ENCODE results near the gene ARSB.
A peak's percentile ranks its signal among the peaks of the same experiment; 100 is the strongest.

Gene ARSB

GRCh38 chr5:78801413-78801812, 183.7 kb downstream of the ARSB start:
- no peak for DNase-seq

GRCh38 chr5:78799266-78800017, 185.7 kb downstream of the ARSB start:
- no peak for DNase-seq

DNA sequence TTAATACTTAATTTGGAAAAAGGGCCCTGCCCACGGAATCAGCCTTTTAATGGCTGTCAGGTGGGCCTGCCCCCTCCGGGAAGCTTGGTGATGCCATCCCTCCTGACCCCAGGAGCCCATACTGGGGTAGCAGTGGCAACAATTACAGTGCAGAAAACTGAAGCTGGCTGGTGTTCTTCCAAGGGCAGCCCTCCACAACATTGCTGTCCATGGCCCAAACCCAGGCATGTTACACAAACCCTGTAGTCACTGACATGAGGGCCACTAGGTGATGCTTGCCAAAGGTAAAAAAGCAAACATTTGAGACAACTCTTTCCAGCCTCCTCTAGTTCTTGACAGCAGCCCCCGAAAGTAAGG, 186.5 kb downstream of the ARSB start:
- DNase-seq: no peak

GRCh38 chr5:78797936-78798672, 187.0 kb downstream of the ARSB start:
- DNase-seq: no peak

GRCh38 chr5:78795757-78796156, 189.4 kb downstream of the ARSB start:
- no peak for DNase-seq

DNA sequence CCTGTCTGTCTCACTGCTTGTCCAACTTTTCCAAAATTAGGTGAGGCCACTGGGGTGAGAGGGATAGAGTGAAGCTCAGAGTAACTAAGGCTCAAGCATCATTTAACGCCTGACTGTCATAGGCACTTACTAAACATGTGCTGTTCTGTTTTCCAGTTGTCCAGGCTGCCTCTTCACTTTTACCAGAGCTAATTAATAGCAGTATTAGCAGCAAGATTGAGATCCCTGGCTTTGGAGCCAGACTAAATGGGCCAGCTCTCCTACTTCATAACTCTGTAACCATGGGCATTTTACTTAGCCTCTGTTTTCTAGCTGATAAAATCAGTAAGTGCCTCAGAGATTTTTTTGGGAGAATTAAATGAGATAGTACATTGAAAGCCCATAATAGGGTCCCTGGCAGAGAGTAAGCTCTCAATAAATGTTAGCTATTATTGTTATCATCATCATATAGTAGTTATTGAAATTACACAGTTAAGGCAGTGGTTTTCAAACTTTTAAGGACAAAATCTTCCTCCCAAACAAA, 190.4 kb downstream of the ARSB start:
- no peak for DNase-seq

- DNase-seq: no peak
Observed at GRCh38 chr5:78793907-78794662, 191.0 kb downstream of the ARSB start.

- peak in 1 of 2 experiments; percentile 15 for DNase-seq
Observed at GRCh38 chr5:78792345-78793055, 192.6 kb downstream of the ARSB start.

GRCh38 chr5:78791501-78792100, 193.5 kb downstream of the ARSB start:
- no peak for DNase-seq

- DNase-seq: no peak
Observed at GRCh38 chr5:78787783-78788182, 197.3 kb downstream of the ARSB start.

DNA sequence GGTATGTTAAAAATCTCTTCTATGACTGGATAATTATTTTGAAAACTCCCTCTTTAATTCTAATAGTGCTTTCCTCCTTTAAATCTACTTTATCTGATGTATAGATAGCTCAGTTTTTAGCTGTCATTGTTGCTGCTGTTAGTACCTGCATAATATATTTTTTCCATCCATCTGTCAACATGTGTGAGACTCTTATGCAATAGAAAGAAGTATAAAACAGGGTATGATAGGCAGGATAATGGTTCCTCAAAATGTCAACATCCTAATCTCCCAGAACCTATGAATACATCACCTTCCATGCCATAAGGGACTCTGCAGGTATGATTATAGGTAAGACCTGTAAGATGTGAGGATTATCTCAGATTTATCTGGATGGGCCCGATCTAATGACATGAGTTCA, 199.7 kb downstream of the ARSB start:
- DNase-seq: no peak

- DNase-seq: no peak
Observed at GRCh38 chr5:78783434-78784130, 201.5 kb downstream of the ARSB start.

- DNase-seq: no peak
Observed at GRCh38 chr5:78782728-78783127, 202.4 kb downstream of the ARSB start.

DNA sequence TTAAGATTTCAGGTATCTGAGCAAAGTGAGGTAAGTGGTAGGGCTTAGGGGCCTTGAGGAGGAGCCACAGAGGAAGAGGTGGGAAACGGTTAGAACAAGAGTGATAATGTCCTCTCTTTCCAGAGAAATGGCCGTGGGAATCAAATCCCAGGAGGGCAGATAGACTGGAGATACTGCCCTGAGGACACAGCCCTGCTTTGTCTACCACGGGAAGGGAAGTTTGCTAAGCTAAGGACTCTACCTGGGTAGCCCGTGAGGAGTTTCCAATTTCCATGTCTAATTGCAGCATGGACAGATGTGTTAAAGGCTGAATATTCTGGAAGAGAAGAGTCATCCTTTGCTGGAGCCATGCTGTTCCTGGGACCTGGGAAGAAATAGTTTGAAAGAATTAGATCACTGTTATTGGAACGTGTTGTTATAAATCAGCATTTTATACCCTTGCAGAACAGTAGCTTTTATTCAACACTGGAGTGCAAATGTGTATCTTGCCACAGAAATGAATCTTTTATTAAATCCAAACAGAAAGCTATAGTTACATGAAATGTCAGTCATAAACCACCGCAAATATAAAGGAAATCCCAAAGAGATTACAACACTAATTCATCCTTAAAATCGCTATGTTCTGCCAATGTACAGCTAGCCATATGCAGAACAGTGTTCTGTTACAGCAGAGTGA, 203.4 kb downstream of the ARSB start:
- DNase-seq: no peak

DNA sequence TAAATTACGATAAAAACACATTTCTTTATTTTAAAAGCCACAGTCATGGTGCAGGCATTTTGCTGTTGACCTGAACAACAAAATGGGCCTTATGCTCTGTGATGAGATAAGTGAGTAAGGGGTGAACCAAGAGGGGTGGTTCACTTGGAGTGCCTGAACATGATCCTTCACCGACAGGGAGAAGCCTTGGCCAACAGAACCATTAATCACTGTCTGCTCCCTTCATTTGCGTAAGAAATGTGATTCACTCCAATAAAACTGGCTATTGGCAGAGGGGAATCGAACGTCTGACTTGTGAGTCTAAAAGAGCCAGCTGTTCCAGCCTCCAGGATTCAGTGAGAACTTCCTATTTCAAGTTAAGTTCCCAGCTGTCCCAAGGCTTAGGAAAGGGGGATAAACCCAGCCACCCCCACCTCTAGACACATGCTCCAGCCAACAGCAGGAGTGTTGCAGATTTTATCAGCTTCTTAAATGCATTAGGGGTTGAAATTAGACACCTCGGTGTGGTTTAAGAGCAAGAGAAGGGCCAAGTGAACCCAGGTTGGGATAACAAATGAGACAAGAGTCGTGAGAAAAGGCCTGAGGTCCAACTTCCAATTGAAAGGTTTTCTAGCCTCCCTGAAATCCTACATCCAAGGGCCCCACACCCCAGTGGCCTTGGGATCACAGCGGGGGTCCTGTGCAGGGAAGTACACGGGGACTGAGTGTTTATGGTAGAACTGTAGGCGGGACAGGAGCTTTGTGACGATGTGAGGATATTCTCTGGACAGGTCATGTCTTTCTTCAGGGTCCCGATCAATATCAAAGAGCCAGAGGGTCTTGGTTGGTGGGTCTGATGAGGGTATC, 205.1 kb downstream of the ARSB start:
- DNase-seq: no peak

DNA sequence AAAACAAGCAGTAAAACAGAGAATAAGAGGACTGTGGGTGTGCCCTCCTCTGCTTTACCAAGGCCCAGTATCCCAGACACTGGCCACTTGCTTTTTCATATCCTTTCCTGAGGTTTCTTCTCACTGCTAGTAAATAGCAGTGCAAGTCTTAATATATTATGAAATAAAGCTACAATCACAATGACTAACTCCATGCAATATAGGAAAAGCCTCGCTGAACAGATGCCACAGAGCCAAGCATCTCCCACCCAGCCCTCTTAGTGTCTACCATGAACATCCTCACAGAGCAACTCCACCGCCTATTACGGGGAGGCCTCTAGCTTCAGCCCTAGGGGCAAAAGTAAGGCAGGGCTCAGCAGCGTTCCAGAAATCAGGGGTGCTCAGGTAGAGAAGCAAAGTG, 205.8 kb downstream of the ARSB start:
- no peak for DNase-seq

DNA sequence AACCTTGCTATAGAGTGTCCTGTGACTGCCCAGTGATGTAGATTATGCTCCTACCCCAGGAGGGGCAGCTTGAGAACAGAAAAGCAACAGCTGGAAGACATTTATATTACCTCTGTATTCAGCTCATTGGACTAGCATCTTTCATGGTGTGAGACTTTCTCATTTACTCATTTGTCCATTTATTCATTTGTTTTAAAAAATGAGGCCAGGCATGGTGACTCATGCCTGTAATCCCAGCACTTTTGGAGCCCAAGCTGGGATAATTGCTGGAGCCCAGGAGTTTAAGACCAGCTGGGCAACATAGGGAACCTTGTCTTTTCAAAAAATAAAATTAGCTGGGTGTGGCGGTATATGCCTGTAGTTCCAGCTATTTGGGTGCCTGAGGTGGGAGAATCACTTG, 206.6 kb downstream of the ARSB start:
- DNase-seq: no peak

DNA sequence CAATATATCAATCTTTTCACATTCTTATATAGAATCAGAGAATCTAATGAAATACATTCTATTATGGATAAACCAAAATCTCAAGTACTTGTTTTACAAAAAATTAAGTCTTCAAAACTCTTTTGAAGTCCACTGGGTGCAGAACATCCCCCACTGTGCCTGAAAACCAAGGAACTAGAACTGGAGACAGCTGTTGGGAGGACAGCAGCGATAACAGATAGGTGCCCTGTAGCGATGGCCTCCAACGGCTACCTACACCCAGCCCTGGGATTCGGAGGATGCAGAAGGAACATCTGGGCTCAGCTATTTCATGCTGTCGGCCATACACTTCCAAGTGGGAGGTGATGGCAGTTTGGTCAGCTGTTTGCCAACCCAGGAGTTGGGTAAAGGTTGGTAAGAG, 207.2 kb downstream of the ARSB start:
- DNase-seq: no peak

DNA sequence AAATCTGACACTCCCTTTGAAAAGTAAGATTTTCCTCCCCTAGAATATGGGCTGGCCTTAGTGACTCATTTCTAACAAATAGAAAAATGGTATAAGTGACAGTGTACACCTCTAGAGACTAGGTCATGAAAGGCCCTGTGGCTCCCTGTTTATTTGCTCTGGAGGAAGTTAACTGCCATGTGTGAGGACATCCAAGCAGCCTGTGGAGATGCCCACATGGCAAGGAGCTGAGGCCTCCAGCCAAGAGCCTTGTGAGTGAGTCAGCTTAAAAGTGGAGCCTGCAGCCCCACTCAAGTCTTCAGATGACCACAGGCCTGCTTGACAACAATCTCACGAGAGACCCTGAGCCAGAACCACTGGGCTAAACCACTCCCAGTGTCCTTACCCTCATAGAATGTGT, 208.5 kb downstream of the ARSB start:
- no peak for DNase-seq

GRCh38 chr5:78773655-78774054, 211.5 kb downstream of the ARSB start:
- no peak for DNase-seq

Measured in Kasumi-1 (cell line).